Nephron (organoid): ENCODE results near the gene TXN.
"Not testable (repeated sequence)": the region's sequence is repeated elsewhere in the genome, so short reads cannot be mapped to it uniquely, and the experiment has no call there.

Experiments used
- H3K27ac Mint-ChIP-seq, 3 experiments: 2 replicates each; pipeline ENCODE4 v1.8.0; 2020; ENCODE audit warnings: mixed read lengths in 3 of 3, mild to moderate bottlenecking in 2 of 3, moderate library complexity in 1 of 3
- H3K27me3 Mint-ChIP-seq: 2 replicates; pipeline ENCODE4 v1.8.0; 2021; ENCODE audit warnings: low read depth, mild to moderate bottlenecking, moderate library complexity, mixed read lengths
- H3K36me3 Mint-ChIP-seq: 2 replicates; pipeline ENCODE4 v1.8.0; 2020; ENCODE audit warnings: low read depth, mixed read lengths
- H3K4me1 Mint-ChIP-seq: 2 replicates; pipeline ENCODE4 v1.8.0; 2020; ENCODE audit warnings: mixed read lengths
- H3K4me3 Mint-ChIP-seq, 3 experiments: 2 replicates each; pipeline ENCODE4 v1.8.0; 2020; ENCODE audit warnings: mild to moderate bottlenecking in 3 of 3, mixed read lengths in 3 of 3, moderate library complexity in 2 of 3
- H3K9me3 Mint-ChIP-seq: 2 replicates; pipeline ENCODE4 v1.8.0; 2020; ENCODE audit warnings: mixed read lengths
- CTCF ChIP-seq, 3 experiments: fragments of 200-600 bp; sonication (generic); IDR thresholded peaks; one replicate each; pipeline ENCODE4 v1.5.0; 2021; ENCODE audit warnings: antibody characterized with exemption in 3 of 3; ENCODE audit not compliant: unreplicated experiment in 3 of 3

Gene TXN

GRCh38 chr9:110202232-110202631 is 54.1 kb downstream of the TXN start:
- Mint-ChIP-seq H3K4me3 (no peak overlapping the region), H3K9me3 (no peaks in the 10 kb centered on the region), H3K27me3 (peaks cover 18% of the 10 kb centered on the region), H3K27ac (no peak overlapping the region), H3K36me3 (no peaks in the 10 kb centered on the region), H3K4me1 (peaks cover 4% of the 10 kb centered on the region)
- no peak for TF ChIP-seq CTCF (IDR thresholded peaks at IDR 0.05; ENCODE audit: unreplicated experiment in 3 of 3)

DNA sequence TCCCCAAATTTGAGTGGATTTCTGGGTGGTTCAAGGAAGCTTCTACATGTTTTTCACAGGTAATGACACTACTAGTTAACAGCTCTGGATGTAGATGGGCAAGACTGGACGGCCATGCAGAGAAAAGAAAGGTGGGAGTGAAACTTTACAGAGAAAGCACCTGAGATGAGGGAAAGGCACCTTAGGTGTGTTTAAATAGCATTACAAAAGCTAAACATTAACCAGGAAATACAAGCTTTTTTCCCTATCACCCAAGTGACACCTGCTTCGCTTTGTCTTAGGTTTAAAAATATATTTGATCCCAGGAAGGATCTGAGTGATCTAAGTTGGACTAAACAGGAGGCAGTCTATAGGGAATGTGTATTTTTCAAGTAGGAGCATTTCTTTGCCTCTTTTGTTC is 56.7 kb downstream of the TXN start:
- peaks cover 4% of the 10 kb centered on the region for H3K4me1 Mint-ChIP-seq
- no peaks in the 10 kb centered on the region for H3K36me3 Mint-ChIP-seq
- H3K27me3 Mint-ChIP-seq = peaks cover 18% of the 10 kb centered on the region
- peak overlapping the region in 1 of 3 experiments; percentile 2 for H3K27ac Mint-ChIP-seq
- no peak for TF ChIP-seq CTCF (IDR thresholded peaks at IDR 0.05; ENCODE audit: unreplicated experiment in 3 of 3)
- no peaks in the 10 kb centered on the region for H3K9me3 Mint-ChIP-seq
- no peak overlapping the region for H3K4me3 Mint-ChIP-seq

DNA sequence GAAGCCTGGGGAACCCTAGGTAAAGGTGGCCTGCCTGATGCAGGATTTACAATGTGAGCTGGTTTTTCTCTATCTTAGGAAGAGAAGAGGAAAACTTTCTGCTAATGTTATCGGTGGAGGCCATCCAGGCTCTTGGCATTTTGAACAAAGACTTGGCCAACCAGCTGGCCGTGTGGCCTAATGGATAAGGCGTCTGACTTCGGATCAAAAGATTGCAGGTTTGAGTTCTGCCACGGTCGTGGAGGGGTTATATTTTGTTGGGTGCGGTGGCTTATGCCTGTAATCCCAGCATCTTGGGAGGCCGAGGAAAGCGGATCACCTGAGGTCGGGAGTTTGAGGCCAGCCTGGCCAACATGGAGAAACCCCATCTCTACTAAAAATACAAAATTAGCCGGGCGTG is 58.0 kb downstream of the TXN start:
- Mint-ChIP-seq H3K27me3 (peaks cover 18% of the 10 kb centered on the region), H3K36me3 (no peaks in the 10 kb centered on the region), H3K4me1 (peaks cover 10% of the 10 kb centered on the region), H3K27ac (peak overlapping the region in 1 of 3 experiments; percentile 65), H3K9me3 (no peaks in the 10 kb centered on the region), H3K4me3 (no peak overlapping the region)
- no peak for TF ChIP-seq CTCF (IDR thresholded peaks at IDR 0.05; ENCODE audit: unreplicated experiment in 3 of 3)

DNA sequence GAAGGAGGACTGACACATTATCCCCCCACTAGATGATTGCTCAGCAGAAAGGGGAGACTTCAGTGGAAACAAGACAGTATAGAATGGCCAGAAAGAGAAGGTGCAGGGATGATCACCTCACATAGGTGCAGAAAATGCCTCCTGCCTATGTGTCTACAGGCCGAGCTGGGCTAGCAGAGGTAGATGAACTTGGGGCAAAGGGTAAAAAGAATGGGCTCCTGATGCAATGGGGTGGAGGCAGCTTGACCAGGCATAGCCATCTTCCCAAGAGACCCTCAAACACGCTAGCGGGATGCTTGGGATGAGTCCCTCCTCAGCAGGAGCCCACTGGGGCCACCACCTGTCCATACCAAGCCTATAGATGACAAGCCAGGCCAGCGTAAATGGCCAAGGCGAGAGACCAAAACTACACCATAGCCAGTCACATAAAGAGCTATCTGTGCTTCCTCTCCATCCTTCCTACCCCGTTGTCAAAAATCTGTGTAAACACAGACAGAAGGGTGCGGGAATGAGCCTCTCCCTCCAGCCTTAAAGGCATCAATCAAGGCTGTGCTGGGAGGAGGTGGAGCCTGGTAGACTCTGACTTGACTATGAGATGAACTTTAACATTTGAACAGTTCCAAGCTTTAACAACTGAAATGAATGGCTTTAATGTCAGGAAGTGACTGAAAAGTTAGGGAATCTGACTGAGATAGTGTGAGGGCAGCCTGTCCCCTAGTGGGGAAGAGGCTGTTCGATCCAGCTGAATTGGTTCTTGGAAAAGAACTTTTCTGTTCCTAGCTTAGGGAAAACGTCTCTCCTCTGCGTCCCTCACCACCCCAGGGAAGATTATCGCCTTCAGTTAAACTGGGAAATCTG is 58.7 kb downstream of the TXN start:
- peaks cover 16% of the 10 kb centered on the region for H3K4me1 Mint-ChIP-seq
- TF ChIP-seq CTCF (IDR thresholded peaks at IDR 0.05; ENCODE audit: unreplicated experiment in 3 of 3) = peak in 2 of 3 experiments; percentile 17 to 19
- H3K9me3 Mint-ChIP-seq = no peaks in the 10 kb centered on the region
- peaks cover 15% of the 10 kb centered on the region for H3K27me3 Mint-ChIP-seq
- H3K36me3 Mint-ChIP-seq = no peaks in the 10 kb centered on the region
- H3K27ac Mint-ChIP-seq = peak overlapping the region in 2 of 3 experiments; percentile 65 to 73
- no peak overlapping the region for H3K4me3 Mint-ChIP-seq

DNA sequence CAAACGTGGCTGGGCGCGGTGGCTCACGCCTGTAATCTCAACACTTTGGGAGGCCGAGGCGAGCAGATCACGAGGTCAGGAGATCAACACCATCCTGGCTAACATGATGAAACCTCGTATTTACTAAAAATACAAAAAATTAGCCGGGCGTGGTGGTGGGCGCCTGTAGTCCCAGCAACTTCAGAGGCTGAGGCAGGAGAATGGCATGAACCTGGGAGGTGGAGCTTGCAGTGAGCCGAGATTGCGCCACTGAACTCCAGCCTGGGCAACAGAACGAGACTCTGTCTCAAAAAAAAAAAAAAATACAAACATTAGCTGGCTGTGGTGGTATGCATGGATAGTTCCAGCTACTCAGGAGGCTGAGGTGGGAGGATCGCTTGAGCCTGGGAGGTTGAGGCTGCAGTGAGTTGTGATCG is 60.2 kb downstream of the TXN start:
- H3K9me3 Mint-ChIP-seq, H3K27me3 Mint-ChIP-seq, H3K36me3 Mint-ChIP-seq, H3K27ac Mint-ChIP-seq, H3K4me3 Mint-ChIP-seq: not testable (repeated sequence)
- H3K4me1 Mint-ChIP-seq = peaks cover 16% of the 10 kb centered on the region
